WERI-Rb-1 (cell line): ENCODE results near the gene ATOH7.
"Not testable (repeated sequence)": the region's sequence is repeated elsewhere in the genome, so short reads cannot be mapped to it uniquely, and the experiment has no call there.

ENCODE experiments used
- DNase-seq: peaks from one replicate; pipeline ENCODE4 v3.0.0-alpha.2; 2020
- H3K27ac ChIP-seq: fragments of 250-450 bp; sonication (Bioruptor Pico); 2 replicates; pipeline ENCODE4 v1.5.1; 2020; ENCODE audit warnings: mild to moderate bottlenecking, moderate library complexity
- H3K27me3 ChIP-seq: fragments of 250-450 bp; sonication (Bioruptor Pico); 2 replicates; pipeline ENCODE4 v1.5.1; 2021; ENCODE audit warnings: mild to moderate bottlenecking, low read depth, moderate library complexity; ENCODE audit not compliant: insufficient read depth, severe bottlenecking
- H3K36me3 ChIP-seq: fragments of 250-450 bp; sonication (Bioruptor Pico); 2 replicates; pipeline ENCODE4 v1.5.1; 2020; ENCODE audit warnings: mild to moderate bottlenecking, moderate library complexity
- H3K4me3 ChIP-seq: 2 replicates; pipeline ENCODE4 v1.5.1; 2011; ENCODE audit warnings: low read depth, mild to moderate bottlenecking, control low read depth, low read length
- H3K9me3 ChIP-seq: fragments of 250-450 bp; sonication (Bioruptor Pico); 2 replicates; pipeline ENCODE4 v1.5.1; 2021; ENCODE audit warnings: mild to moderate bottlenecking, moderate library complexity; ENCODE audit not compliant: severe bottlenecking
- TF ChIP-seq, protein P1 (sequence below): IDR thresholded peaks from 2 replicates; pipeline ENCODE4 v1.5.1; 2011; ENCODE audit warnings: low read depth, mild to moderate bottlenecking, control low read depth, inconsistent platforms, low read length

ATOH7 gene

DNA sequence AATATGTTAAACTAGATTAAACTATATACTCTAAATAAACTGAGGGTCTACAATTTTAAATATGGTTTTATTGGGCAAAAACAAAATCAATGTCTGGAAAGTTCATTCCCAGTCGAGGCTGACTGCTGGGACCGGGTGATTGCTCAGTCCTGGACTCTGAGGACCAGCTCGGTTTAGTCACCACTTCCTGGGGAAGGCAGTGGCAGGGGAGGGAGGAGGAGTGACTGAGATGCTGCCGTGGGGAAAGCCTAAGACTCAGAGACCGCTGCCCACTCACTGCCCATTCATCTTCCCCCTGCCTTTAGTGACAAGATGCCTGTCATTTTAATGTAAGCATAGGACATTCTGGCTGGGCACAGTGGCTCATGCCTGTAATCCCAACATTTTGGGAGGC lies 29.0 kb downstream of the ATOH7 start:
- no peak overlapping the region for H3K27ac ChIP-seq
- no peak overlapping the region for H3K4me3 ChIP-seq
- H3K9me3 ChIP-seq, result no peaks in the 10 kb centered on the region
- H3K36me3 ChIP-seq, result no peaks in the 10 kb centered on the region
- DNase-seq, result no peak
- TF ChIP-seq, protein P1, sequence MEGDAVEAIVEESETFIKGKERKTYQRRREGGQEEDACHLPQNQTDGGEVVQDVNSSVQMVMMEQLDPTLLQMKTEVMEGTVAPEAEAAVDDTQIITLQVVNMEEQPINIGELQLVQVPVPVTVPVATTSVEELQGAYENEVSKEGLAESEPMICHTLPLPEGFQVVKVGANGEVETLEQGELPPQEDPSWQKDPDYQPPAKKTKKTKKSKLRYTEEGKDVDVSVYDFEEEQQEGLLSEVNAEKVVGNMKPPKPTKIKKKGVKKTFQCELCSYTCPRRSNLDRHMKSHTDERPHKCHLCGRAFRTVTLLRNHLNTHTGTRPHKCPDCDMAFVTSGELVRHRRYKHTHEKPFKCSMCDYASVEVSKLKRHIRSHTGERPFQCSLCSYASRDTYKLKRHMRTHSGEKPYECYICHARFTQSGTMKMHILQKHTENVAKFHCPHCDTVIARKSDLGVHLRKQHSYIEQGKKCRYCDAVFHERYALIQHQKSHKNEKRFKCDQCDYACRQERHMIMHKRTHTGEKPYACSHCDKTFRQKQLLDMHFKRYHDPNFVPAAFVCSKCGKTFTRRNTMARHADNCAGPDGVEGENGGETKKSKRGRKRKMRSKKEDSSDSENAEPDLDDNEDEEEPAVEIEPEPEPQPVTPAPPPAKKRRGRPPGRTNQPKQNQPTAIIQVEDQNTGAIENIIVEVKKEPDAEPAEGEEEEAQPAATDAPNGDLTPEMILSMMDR, result no peak
- no peaks in the 10 kb centered on the region for H3K27me3 ChIP-seq

DNA sequence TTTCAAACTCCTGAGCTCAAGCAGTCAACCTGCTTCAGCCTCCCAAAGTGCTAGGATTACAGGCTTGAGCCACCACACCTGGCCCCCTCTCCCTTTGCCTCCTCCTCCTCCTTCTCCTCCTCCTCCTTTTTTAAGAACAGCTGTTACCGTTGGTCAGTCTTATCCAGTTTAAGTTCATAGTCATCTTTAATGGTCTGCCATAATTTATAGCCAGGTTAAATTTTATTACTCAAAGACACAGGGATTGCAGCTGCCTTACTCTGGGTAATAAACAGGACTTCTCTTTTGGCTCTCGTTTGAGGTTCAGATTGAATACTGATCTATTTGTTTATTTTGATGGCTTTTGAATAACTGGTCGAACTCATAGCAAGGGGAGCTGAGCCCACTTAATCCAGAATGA lies 35.2 kb downstream of the ATOH7 start:
- Histone ChIP-seq H3K4me3 (no peak overlapping the region), H3K27me3 (no peaks in the 10 kb centered on the region)
- TF ChIP-seq, protein P1, result no peak

DNA sequence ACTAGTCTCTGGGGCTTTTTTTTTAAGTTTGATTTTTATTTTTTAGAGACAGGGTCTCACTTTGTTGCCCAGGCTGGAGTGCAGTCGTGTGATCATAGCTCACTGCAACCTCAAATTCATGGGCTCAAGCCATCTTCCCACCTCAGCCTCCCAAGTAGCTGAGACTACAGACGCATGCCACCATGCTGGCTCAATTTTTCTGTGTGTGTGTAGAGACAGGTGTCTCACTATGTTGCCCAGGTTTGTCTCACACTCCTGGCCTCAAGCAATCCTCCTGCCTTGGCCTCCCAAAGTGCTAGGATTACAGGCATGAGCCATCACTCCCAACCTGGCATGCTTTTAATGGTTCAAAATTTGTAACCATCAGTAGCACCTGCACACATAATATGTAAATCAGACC lies 36.1 kb downstream of the ATOH7 start:
- H3K27ac ChIP-seq, H3K27me3 ChIP-seq, H3K36me3 ChIP-seq, H3K4me3 ChIP-seq, H3K9me3 ChIP-seq, DNase-seq: not testable (repeated sequence)

More for the DNA sequence above, 35.2 kb downstream of the ATOH7 start:
- Histone ChIP-seq H3K36me3 (no peaks in the 10 kb centered on the region), H3K27ac (no peak overlapping the region), H3K9me3 (no peaks in the 10 kb centered on the region)
- no peak for DNase-seq

DNA sequence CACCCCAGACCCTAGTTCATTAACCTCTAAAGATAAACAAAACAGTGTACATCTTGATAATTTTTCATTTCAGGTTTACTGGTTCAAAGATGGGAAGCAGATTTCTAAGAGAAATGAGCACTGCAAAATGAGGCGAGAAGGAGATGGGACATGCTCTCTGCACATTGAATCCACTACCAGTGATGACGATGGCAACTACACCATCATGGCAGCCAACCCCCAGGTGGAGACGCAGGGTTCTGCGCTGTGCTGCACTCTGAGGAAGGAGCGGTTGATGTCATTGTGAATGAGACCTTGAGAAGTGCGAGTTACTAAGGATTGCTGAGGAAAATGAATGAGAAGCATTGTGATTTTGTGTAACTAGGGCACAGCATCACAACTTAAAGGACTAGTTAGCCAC lies 37.6 kb downstream of the ATOH7 start:
- no peak overlapping the region for H3K27ac ChIP-seq
- H3K4me3 ChIP-seq, result no peak overlapping the region
- H3K9me3 ChIP-seq, result no peaks in the 10 kb centered on the region
- H3K27me3 ChIP-seq, result no peaks in the 10 kb centered on the region
- no peaks in the 10 kb centered on the region for H3K36me3 ChIP-seq
- TF ChIP-seq, protein P1, result no peak
- DNase-seq, result no peak

DNA sequence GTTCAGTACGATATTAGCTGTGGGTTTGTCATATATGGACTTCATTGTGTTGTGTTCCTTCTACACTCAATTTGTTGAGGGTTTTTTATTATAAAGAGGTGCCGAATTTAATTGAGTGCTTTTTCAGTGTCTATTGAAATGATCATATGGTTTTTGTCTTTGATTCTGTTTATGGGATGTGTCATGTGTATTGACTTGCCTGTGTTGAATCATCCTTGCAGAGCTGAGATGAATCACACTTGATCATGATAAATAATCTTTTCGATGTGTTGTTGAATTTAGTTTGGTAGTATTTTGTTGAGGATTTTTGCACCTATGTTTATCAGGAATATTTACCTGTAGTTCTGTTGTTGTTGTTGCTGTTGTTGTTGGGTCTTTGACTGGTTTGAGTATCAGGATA lies 39.8 kb downstream of the ATOH7 start:
- Histone ChIP-seq H3K9me3 (no peaks in the 10 kb centered on the region), H3K27ac (no peak overlapping the region), H3K27me3 (no peaks in the 10 kb centered on the region), H3K4me3 (no peak overlapping the region), H3K36me3 (no peaks in the 10 kb centered on the region)
- DNase-seq, result no peak
- TF ChIP-seq, protein P1, result no peak

DNA sequence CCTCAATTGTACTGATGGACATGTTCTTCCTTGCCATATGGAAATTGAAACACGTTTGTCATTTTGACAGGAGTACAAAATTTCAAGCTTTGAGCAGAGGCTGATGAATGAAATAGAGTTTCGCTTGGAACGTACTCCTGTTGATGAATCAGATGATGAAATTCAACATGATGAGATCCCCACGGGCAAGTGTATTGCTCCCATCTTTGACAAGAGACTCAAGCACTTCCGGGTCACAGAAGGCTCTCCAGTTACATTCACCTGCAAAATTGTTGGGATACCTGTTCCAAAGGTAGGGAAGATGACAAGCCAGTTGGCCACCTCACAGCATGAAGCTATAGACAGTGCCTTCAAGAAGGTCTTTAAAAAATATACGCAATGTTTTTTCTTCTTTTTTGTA lies 43.1 kb downstream of the ATOH7 start:
- no peak overlapping the region for H3K4me3 ChIP-seq
- no peaks in the 10 kb centered on the region for H3K27me3 ChIP-seq
- no peak for DNase-seq
- no peak overlapping the region for H3K27ac ChIP-seq
- H3K36me3 ChIP-seq, result no peaks in the 10 kb centered on the region
- TF ChIP-seq, protein P1, result no peak
- no peaks in the 10 kb centered on the region for H3K9me3 ChIP-seq
